Measurements from ENCODE around the gene BICD2.

BICD2 gene

DNA sequence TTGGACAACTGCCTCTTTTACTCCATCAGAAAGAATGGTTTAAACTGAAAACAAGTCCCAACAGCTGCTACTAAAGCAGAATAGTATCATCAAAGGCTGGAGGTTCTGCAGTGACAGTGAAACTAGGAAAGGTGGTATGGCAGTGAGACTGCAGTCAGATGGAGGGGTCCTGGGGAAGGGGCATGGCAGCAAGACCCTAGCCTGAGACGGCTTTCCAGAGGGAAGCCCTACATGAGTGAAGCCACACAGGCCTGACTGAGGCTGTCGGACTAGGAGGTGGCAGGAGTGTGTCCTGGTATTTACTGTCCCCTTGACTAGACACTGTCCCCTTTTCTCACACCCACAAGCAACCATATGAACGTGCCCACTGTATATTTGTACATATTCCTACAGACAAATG lies 54.3 kb downstream of the BICD2 start:
- TF ChIP-seq ZFX (IDR thresholded peaks at IDR 0.05; ENCODE audit: borderline replicate concordance) (no peak), CTCF (IDR thresholded peaks at IDR 0.05) (no peak)
- H3K27ac ChIP-seq, result no peak overlapping the region

- no peak overlapping the region for H3K27ac ChIP-seq
- no peak for TF ChIP-seq CTCF (IDR thresholded peaks at IDR 0.05)
Measured at GRCh38 chr9:92709954-92710353, 54.7 kb downstream of the BICD2 start.

DNA sequence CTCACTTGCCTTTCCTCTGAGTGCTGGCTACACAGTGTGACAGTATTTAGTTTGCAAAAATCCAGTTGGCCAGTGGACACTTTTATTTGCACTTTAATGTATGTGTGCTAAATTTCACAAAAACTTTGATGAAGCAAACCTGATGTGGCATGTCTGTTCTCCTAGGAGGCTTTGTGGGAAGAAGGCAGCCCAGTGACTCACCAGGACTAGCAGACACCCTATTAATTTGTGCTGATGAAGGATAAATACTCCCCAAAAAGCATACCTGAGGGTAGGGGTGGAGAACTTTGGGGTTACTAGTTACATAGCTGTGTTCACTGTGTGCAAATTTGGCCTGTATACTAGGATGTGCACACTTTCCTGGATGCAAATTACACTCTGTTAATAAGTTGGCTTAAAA lies 55.4 kb downstream of the BICD2 start:
- TF ChIP-seq ZFX (IDR thresholded peaks at IDR 0.05; ENCODE audit: borderline replicate concordance) (no peak), CTCF (IDR thresholded peaks at IDR 0.05) (no peak)

DNA sequence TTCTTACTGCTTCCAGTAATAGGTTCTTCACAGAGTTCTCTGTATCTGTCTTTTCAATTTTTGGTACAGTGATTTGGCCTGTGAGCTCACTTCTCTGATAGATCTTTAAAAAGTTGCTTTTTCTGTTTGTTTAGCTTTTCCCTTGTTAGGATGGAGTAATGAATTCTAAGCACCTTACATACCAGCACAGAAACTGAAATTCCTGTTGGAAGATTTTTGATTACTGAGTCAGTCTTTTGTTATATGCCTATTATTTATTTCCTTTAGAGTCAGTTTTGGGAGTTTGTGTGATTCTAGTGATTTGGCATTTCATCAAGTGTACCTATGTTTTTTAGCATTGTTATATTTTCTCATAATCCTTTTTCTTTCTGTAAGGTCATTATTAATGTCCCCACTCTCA lies 57.1 kb downstream of the BICD2 start:
- no peak overlapping the region for H3K27ac ChIP-seq
- TF ChIP-seq ZFX (IDR thresholded peaks at IDR 0.05; ENCODE audit: borderline replicate concordance), result no peak
- no peak for TF ChIP-seq CTCF (IDR thresholded peaks at IDR 0.05)

More for the DNA sequence above, 55.4 kb downstream of the BICD2 start:
- H3K27ac ChIP-seq, result no peak overlapping the region

DNA sequence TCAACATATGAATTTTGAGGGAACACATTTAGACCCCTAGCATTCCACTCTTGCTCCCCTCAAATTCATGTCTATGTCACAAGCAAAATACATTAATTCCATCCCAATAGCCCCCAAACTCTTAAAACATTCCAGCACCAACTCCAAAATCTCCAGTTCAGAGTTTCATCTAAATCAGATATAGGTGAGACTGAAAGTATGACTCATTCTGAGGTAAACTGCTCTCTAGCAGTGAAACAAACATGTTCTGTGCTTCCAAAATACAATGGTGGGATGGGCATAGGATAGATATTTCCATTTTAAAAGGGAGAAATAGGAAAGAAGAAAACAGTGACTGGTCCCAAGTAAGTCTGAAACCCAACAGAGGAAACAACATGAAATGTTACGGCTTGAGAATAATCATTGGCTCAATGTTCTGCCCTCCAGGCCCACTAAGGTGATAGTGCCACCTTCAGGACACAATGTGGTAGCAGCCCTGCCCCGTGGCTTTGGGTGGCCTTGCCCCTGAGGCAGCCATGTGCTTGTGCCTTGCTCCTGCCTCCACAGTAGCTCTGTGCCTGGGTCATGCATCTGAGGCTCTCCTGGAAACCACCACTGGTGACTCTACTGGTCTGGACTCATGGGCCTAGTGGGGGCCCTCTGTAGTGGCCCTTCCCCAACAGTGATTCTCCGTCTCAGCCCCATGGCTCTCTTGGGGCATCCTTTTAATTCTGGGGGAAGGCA lies 58.3 kb downstream of the BICD2 start:
- TF ChIP-seq ZFX (IDR thresholded peaks at IDR 0.05; ENCODE audit: borderline replicate concordance) (no peak), CTCF (IDR thresholded peaks at IDR 0.05) (peak; percentile 79)
- no peak overlapping the region for H3K27ac ChIP-seq

GRCh38 chr9:92704528-92704927 lies 60.1 kb downstream of the BICD2 start:
- TF ChIP-seq CTCF (IDR thresholded peaks at IDR 0.05) (no peak), ZFX (IDR thresholded peaks at IDR 0.05; ENCODE audit: borderline replicate concordance) (no peak)
- no peak overlapping the region for H3K27ac ChIP-seq

GRCh38 chr9:92696619-92697018 lies 68.0 kb downstream of the BICD2 start:
- no peak for TF ChIP-seq CTCF (IDR thresholded peaks at IDR 0.05)
- no peak for TF ChIP-seq ZFX (IDR thresholded peaks at IDR 0.05; ENCODE audit: borderline replicate concordance)
- no peak overlapping the region for H3K27ac ChIP-seq

Data from 22Rv1 (cell line).